Retina (tissue), 1 donor: Measurements from ENCODE around the gene TP53INP2.

ENCODE experiments used
- DNase-seq: peaks from one replicate; pipeline ENCODE4 v3.0.0-alpha.2; 2016

TP53INP2 gene

DNA sequence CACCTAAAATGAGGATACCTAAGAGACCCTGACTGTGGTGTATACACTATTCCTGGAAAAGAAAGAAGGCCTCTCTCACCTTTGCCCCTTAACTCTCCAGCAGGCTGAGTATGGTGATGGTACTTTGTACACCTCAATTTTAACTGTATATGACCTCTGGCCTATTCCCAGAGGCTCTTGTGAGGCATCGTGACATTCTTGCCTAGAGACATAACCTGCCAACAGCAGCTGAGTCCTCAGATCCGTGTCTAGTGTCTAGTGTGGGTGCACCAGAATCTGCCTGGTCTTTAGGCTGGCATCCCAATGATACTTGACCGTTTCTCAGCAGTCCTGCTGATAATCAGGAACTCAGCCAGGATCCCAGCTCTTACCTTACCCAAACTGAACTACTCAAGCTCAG lies 20.0 kb downstream of the TP53INP2 start:
- DNase-seq = no peak

DNA sequence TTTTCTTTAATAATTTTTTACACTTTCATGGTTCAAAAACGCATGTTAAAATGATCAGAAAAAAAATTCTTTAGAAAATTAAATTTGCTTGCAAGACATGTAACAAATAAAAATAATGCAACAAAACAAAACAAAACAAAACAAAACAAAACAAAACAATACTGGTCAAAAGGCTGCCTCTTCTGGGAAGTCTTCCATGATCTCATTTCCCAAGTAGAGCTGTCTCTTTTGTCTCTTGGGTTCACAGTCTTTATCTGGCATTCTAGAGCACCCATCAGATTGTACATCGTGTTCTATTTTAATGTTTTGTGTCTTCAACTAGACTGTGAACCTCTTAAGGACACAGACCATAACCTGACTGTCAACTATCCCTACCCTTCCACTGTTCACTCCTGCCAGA lies 25.3 kb downstream of the TP53INP2 start:
- DNase-seq = no peak

GRCh38 chr20:34732523-34732922 lies 28.4 kb downstream of the TP53INP2 start:
- DNase-seq = no peak

DNA sequence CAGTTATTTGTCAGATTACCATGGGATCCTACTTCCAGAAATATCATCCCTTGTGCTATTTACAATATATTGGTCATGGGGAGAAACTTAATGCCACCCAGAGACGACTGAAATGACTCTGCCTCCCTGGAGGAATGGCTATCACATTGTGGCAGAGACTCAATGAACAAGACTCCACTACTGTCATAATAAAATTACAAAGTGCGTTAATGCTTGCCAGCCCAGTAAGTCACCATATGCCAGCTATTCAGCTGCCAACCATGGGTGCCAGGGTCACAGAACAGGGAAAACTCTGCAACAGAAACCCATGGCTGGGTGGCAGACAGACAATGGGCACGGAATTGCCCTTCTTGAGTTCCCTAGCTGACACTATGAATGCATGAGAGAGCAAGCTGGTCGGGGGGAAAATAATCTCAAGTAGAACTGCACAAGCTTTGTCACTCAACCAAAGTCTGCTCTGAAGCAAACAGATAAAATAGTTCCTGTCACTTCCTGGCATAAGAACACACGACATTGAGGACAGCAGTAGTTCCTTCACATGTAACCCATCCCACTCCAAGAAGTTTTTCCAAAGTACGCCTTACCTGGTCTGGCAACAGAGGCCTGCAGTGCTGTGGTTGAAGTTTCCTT lies 32.1 kb downstream of the TP53INP2 start:
- DNase-seq = no peak

GRCh38 chr20:34743039-34743438 lies 38.9 kb downstream of the TP53INP2 start:
- DNase-seq = no peak

- DNase-seq = no peak
These were observed 40.2 kb downstream of the TP53INP2 start for GRCh38 chr20:34744340-34744739.

- no peak for DNase-seq
These were observed 40.7 kb downstream of the TP53INP2 start for GRCh38 chr20:34744847-34745246.

DNA sequence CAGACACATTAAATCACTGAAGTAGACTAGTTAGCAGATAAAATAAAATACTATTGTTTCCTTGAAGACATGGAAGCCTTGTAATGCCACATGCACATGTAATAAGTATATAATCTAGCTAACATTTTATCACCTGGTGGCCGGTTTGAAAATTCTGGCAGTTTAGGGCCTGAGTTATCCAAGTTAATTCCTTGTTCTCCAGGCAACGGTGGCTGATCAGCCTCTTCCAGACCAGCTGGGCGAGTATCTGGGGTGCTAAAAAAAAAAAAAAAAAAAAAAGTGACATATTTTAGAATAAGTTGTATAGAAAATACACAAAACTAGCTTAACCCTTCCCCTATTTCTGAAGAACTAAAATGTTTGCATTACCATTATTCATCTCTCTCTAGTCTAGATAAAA lies 42.5 kb downstream of the TP53INP2 start:
- no peak for DNase-seq

- no peak for DNase-seq
These were observed 43.3 kb downstream of the TP53INP2 start for GRCh38 chr20:34747479-34747878.

DNA sequence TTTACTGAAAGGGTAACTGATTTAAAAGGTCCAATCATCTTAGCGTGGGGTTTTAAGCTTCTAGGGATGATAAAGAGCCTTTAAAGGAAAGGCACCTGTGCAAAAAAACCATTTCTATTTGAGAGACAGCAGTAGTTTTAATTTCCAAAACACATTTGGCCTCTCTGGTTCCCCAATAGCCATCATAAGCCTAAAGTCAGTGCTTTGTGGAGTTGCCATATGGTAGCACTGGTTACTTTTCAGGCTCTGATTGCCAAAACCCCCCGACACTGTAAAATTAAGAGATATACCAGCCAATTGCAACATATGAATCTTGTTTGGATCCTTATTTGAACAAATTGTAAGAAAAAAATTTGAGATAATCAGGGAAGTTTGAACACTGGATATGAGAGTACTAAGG lies 44.6 kb downstream of the TP53INP2 start:
- DNase-seq = no peak

DNA sequence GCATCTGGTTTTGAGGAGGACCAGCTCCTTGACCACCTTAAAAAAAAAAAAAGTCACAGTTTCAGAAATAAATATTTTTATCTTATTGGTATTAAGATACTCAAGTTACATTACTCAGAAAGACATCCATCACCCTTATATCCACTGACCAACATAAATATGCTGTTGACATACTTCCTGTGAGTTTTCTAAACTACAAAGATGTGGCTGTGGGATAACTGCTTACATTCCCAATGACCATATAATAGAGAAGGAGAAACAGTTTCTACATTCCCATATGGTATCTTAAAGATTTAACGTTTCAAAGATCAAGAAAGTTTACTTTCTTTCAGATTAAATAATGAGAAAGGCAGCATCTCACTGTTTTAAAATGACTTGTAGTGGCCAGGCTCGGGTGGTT lies 46.3 kb downstream of the TP53INP2 start:
- DNase-seq = no peak

DNA sequence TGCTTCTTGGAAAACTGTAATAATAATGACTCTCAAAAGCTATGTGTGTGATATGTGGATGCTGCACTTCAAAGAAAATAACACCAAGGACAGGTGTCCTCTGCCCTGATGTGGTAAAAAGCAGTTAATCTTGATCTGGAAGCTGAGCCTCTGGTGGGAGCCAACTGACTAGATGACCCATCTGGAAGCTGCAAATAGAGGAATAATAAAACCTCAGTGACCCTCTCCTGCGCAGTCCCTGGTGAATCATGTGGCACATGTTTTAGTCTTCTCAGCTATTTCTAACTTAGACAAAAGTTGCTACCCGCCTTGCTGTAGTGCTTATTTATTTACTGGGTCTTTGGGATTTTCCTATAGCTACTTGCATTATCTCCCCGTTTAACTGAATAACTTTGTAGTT lies 47.3 kb downstream of the TP53INP2 start:
- DNase-seq = no peak

DNA sequence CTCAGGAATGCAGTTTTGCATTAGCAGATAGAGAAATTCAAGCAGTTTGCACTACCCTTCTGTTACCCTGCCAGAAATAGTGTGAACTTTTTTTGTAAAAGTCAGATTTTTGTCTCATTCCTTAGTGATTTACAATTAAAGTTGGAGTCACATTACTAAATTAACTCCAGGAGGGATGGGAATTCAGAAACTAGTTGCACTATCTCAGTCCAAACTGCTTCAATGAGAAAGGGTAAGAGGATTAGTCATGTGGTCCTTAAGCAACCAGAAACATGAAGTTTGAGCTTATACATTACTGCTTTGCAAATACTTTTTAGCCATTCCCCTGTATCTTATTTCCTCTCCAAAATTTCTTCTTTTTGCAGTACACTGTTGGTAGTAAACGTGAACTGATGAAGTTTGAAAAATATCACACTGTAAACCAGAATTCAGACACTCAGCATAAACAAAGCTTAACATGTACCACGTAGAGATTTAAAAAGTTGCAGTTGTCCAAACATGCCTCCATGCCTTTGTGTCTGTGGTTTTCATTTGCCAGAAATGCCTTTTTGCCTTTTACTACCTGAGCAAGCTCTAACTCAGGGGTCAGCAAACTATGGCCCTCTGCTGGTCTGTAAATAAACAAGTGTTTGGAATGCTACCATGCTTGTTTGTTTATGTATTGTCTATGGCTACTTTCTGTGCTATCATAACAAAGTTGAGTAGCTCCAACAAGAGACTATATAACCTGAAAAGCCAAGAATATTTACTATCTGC lies 49.7 kb downstream of the TP53INP2 start:
- DNase-seq = no peak

GRCh38 chr20:34754611-34755010 lies 50.5 kb downstream of the TP53INP2 start:
- DNase-seq = no peak

DNA sequence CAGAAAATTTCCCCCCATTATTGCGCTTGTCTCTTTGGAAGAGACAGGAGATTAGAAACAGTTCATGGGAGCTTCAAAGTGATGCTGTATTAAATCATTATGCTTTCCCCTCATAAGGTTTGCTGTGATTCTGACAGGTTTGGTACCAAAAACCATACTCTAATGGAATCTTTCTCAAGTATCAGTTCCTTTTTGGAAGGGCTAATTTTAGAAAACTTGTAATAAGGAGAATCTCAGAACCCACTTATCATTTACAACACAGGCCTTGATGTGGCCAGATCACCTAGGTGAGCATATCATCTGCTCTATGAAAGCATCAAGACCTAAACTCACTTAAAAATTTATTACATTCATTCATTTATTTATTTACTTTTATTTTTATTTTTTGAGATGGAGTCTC lies 51.2 kb downstream of the TP53INP2 start:
- no peak for DNase-seq

GRCh38 chr20:34762031-34762555 lies 57.9 kb downstream of the TP53INP2 start:
- DNase-seq = no peak
